ENCODE measurements around the gene CTDP1. TPM values are rescaled to one million over a fixed set of nuclear protein-coding genes. Genes with fewer than 3 reads are reported as not detected.
"Not testable (repeated sequence)": the region's sequence is repeated elsewhere in the genome, so short reads cannot be mapped to it uniquely, and the experiment has no call there.

Gene CTDP1
- total RNA-seq, 1 donor from 2014 or later = 29.7 TPM

GRCh38 chr18:79692886-79693285, 13.3 kb downstream of the CTDP1 start:
- H3K36me3 ChIP-seq (ENCODE audit: control insufficient read depth, insufficient read depth, low read length) = no peaks in the 10 kb centered on the region
- no peak for DNase-seq (ENCODE audit: low read depth)
- TF ChIP-seq, protein P1, sequence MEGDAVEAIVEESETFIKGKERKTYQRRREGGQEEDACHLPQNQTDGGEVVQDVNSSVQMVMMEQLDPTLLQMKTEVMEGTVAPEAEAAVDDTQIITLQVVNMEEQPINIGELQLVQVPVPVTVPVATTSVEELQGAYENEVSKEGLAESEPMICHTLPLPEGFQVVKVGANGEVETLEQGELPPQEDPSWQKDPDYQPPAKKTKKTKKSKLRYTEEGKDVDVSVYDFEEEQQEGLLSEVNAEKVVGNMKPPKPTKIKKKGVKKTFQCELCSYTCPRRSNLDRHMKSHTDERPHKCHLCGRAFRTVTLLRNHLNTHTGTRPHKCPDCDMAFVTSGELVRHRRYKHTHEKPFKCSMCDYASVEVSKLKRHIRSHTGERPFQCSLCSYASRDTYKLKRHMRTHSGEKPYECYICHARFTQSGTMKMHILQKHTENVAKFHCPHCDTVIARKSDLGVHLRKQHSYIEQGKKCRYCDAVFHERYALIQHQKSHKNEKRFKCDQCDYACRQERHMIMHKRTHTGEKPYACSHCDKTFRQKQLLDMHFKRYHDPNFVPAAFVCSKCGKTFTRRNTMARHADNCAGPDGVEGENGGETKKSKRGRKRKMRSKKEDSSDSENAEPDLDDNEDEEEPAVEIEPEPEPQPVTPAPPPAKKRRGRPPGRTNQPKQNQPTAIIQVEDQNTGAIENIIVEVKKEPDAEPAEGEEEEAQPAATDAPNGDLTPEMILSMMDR (IDR thresholded peaks at IDR 0.05; ENCODE audit: insufficient read depth, low read length, poor library complexity, severe bottlenecking) = no peak
- no peaks in the 10 kb centered on the region for H3K27me3 ChIP-seq (ENCODE audit: control insufficient read depth, insufficient read depth, low read length)
- no peak overlapping the region for H3K4me3 ChIP-seq (ENCODE audit: low read depth, low read length)

DNA sequence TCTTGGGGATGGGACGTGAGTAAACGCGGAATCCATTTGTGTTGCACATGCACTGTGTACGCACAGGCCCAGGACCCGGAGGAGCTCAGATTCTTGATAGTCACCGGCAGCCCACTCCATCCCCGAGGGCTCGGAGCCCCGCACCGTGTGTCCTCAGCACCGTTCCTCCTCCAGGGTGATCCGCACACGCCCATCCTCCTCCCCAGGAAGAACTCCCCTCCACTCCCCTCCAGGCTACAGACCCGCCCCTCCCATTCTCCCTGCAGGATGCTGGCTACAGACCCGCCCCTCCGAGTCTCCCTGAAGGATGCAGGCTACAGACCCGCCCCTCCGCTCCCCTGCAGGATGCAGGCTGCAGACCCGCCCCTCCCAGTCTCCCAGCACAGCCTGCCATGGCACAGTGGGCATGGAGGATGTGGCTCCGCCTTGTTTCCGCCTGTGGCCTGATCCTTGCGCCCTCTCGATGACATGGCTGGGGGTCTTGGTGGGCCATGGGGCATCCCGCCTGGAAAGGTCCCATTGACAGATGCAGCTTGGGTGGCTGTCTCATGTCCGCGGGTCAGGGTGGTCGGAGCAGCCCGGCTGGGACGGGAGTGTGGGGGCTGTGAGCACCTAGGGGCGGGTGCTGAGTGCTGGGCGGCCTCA, 14.1 kb downstream of the CTDP1 start:
- no peak overlapping the region for H3K4me3 ChIP-seq (ENCODE audit: low read depth, low read length)
- TF ChIP-seq, protein P1 (IDR thresholded peaks at IDR 0.05; ENCODE audit: insufficient read depth, low read length, poor library complexity, severe bottlenecking) = no peak
- no peak for DNase-seq (ENCODE audit: low read depth)
- H3K27me3 ChIP-seq (ENCODE audit: control insufficient read depth, insufficient read depth, low read length) = no peaks in the 10 kb centered on the region
- H3K36me3 ChIP-seq (ENCODE audit: control insufficient read depth, insufficient read depth, low read length) = peaks cover 1% of the 10 kb centered on the region

- H3K27me3 ChIP-seq (ENCODE audit: control insufficient read depth, insufficient read depth, low read length); DNase-seq (ENCODE audit: low read depth); H3K36me3 ChIP-seq (ENCODE audit: control insufficient read depth, insufficient read depth, low read length); H3K4me3 ChIP-seq (ENCODE audit: low read depth, low read length): not testable (repeated sequence)
These were observed 14.7 kb downstream of the CTDP1 start for GRCh38 chr18:79694206-79694894.

DNA sequence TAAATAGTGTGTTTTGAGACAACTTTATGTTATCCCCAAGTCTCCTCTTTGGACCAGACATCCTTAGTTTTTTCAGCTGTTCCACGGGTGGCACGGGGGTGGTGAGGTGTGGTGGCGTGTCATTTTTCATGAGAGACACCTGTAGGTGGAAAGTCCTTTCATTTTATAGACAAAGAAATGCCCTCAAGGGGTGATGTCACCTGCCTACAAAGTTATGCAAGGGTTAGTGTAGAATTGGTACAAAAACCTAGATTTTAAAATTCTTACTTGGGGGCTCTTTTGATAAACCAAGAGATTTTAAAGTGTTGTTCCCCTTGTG, 15.3 kb downstream of the CTDP1 start:
- TF ChIP-seq, protein P1 (IDR thresholded peaks at IDR 0.05; ENCODE audit: insufficient read depth, low read length, poor library complexity, severe bottlenecking) = no peak
- no peaks in the 10 kb centered on the region for H3K27me3 ChIP-seq (ENCODE audit: control insufficient read depth, insufficient read depth, low read length)
- peaks cover 1% of the 10 kb centered on the region for H3K36me3 ChIP-seq (ENCODE audit: control insufficient read depth, insufficient read depth, low read length)
- no peak for DNase-seq (ENCODE audit: low read depth)
- no peak overlapping the region for H3K4me3 ChIP-seq (ENCODE audit: low read depth, low read length)

DNA sequence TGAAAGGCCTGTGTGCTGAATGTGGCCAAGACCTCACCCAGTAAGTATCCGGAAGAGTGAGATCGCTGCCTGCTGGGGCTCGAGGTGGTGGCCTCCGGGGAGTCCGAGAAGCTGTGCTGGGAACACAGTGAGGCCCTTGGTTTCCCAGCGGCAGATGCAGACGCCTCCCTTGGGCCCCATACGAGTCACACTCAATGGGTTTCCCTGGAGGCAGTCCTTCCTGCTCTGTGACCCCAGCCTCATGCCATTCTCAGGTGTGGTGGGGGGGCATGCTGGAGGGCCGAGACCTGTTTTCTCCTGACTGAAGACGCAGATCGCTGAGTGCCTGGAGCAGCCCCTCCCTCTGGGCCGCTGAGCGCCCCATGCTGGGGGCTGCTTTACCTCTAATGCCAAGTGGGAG, 15.7 kb downstream of the CTDP1 start:
- TF ChIP-seq, protein P1 (IDR thresholded peaks at IDR 0.05; ENCODE audit: insufficient read depth, low read length, poor library complexity, severe bottlenecking) = no peak
- peaks cover 1% of the 10 kb centered on the region for H3K36me3 ChIP-seq (ENCODE audit: control insufficient read depth, insufficient read depth, low read length)

GRCh38 chr18:79695856-79696850, 16.6 kb downstream of the CTDP1 start:
- H3K27me3 ChIP-seq (ENCODE audit: control insufficient read depth, insufficient read depth, low read length) = no peaks in the 10 kb centered on the region
- DNase-seq (ENCODE audit: low read depth) = no peak
- peaks cover 1% of the 10 kb centered on the region for H3K36me3 ChIP-seq (ENCODE audit: control insufficient read depth, insufficient read depth, low read length)
- no peak overlapping the region for H3K4me3 ChIP-seq (ENCODE audit: low read depth, low read length)
- TF ChIP-seq, protein P1 (IDR thresholded peaks at IDR 0.05; ENCODE audit: insufficient read depth, low read length, poor library complexity, severe bottlenecking) = no peak

More for the DNA sequence above, 15.7 kb downstream of the CTDP1 start:
- Histone ChIP-seq H3K4me3 (ENCODE audit: low read depth, low read length) (no peak overlapping the region), H3K27me3 (ENCODE audit: control insufficient read depth, insufficient read depth, low read length) (no peaks in the 10 kb centered on the region)
- DNase-seq (ENCODE audit: low read depth) = no peak

Measured in kidney epithelial cell (primary cell).